Body of pancreas (tissue), 4 donors: ENCODE results near the gene CLDN6.

ENCODE experiments used
- POLR2A ChIP-seq, 3 donors: fragments of 450-650 bp; IDR thresholded peaks; one replicate each; pipeline ENCODE4 v1.6.1; 2016; ENCODE audit warnings: antibody characterized with exemption in 3 of 3, mild to moderate bottlenecking in 2 of 3
- TF ChIP-seq, protein P1 (sequence below), 7 experiments: fragments of 450-650 bp in 4 of 7; fragments of 200-600 bp in 3 of 7; sonication (generic) in 3 of 7; IDR thresholded peaks; one replicate each; pipeline ENCODE4 v1.5.1; 2016 to 2019; ENCODE audit warnings: antibody characterized with exemption in 7 of 7

DNA sequence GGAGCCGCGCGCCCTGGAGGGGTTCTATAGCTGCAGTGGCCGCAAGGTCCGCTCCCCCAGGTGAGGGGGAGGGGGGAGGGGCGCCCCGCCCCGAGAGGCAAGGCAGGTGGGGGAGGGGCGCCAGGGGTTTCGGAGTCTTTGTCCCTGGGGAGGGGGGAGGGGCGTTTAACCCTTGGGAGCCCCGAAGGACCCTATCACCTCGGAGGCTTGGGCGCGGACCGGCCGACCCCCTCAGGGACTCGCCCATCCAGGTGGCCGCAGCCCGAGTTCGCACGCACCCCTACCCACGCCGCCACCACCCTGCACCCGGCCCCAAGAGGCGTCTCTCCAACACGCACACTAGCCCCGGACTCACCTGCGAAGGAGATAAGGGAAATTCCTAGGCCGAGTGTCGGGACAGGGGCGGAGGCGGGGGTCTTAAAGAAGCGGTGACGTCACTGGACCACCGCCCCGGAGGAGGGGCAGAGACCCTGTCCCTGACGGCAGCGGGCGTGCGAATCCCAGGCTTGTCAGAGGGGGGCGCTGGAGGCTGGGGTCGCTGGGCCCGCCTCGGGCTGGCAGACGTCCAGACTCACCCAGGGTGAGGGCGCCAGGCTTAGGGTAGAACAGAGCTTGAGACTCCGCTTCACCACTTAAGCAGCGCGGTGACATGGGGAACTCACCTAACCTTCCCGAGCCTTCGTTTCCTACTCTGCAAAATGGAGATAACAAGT lies at the start of gene CLDN6:
- TF ChIP-seq, protein P1, sequence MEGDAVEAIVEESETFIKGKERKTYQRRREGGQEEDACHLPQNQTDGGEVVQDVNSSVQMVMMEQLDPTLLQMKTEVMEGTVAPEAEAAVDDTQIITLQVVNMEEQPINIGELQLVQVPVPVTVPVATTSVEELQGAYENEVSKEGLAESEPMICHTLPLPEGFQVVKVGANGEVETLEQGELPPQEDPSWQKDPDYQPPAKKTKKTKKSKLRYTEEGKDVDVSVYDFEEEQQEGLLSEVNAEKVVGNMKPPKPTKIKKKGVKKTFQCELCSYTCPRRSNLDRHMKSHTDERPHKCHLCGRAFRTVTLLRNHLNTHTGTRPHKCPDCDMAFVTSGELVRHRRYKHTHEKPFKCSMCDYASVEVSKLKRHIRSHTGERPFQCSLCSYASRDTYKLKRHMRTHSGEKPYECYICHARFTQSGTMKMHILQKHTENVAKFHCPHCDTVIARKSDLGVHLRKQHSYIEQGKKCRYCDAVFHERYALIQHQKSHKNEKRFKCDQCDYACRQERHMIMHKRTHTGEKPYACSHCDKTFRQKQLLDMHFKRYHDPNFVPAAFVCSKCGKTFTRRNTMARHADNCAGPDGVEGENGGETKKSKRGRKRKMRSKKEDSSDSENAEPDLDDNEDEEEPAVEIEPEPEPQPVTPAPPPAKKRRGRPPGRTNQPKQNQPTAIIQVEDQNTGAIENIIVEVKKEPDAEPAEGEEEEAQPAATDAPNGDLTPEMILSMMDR (IDR thresholded peaks at IDR 0.05): peak in 4 of 7 experiments; percentile 6 to 32 (median 16)
- TF ChIP-seq POLR2A (IDR thresholded peaks at IDR 0.05): no peak
